ENCODE data around the gene NR2C2. TPM values are rescaled to one million over a fixed set of nuclear protein-coding genes. Genes with fewer than 3 reads are reported as not detected.

Gene NR2C2
- total and polyA plus RNA-seq, 11 donors, result 6.2 to 38.5 (median 28.3) TPM

DNA sequence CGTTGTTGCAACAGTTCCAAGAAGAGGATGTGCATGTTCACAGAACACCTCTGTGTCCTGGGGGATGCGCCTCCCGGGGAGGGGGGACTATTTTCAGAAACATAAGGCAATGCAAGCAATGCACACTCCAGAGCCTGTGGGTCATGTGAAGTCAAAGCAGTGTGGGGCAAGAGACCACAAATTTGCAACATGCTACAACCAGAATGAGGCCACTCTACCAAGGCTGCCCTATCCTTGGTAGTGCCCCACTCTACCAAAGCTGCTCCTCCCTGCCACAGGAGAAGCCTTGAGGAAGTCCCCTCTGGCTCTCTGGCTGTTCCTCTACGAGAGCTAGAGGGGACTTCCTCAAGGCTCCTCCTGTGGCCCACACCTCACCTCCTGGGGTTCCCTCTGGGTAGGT lies 8.4 kb upstream of the NR2C2 start:
- WGBS, 4 donors, result 74 to 84% (median 82%) methylated on average over 3 to 4 of the region's 4 CpGs
- Histone ChIP-seq H3K4me1 (peaks cover 0 to 16% (median 0%) of the 10 kb centered on the region in 12 donors), H3K27me3 (no peaks in the 10 kb centered on the region), H3K9me3 (no peaks in the 10 kb centered on the region), H3K36me3 (peaks cover 0 to 46% (median 24%) of the 10 kb centered on the region in 9 donors), H3K27ac (no peak overlapping the region), H3K4me3 (no peak overlapping the region)
- TF ChIP-seq, protein P1, sequence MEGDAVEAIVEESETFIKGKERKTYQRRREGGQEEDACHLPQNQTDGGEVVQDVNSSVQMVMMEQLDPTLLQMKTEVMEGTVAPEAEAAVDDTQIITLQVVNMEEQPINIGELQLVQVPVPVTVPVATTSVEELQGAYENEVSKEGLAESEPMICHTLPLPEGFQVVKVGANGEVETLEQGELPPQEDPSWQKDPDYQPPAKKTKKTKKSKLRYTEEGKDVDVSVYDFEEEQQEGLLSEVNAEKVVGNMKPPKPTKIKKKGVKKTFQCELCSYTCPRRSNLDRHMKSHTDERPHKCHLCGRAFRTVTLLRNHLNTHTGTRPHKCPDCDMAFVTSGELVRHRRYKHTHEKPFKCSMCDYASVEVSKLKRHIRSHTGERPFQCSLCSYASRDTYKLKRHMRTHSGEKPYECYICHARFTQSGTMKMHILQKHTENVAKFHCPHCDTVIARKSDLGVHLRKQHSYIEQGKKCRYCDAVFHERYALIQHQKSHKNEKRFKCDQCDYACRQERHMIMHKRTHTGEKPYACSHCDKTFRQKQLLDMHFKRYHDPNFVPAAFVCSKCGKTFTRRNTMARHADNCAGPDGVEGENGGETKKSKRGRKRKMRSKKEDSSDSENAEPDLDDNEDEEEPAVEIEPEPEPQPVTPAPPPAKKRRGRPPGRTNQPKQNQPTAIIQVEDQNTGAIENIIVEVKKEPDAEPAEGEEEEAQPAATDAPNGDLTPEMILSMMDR (IDR thresholded peaks at IDR 0.05), result no peak
- no peak for TF ChIP-seq POLR2A (IDR thresholded peaks at IDR 0.05)
- intact Hi-C loops (cut with DNase I), result loop anchor here in 1 of 10 donors (10.0 kb wide), 1 partner anchor 116 kb away; no protein-coding TSS in a partner anchor
- ATAC-seq (peak in 1 of 4 donors; percentile 16), DNase-seq (no peak)

DNA sequence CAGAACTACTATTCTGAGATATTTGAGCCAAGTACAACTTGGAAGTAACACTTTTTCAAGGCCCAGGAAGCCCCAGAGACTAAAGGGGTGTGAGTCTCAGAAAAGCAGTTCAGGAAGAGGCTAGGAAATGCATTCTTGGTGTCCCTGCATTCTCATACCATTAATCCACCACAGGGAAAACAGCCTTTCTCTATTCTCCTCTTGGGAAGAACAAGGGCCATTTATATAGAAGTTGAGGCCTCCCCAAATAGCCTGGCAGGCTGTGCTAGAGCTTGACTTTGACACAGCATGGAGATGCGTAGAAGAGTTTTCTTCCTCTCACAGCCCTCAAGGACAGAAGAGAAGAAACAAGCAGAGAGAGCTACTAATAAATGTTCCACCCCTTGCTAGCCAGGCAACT lies 5.5 kb upstream of the NR2C2 start:
- H3K4me1 ChIP-seq, result peaks cover 0 to 32% (median 14%) of the 10 kb centered on the region in 12 donors
- intact Hi-C loops (cut with DNase I), result loop anchor here in 3 of 10 donors (10.0 kb wide), 2 partner anchors 103 to 153 kb away; partner anchors contain the start of gene RBSN (in 1 of the 3)
- 90 to 94% (median 91%) methylated on average over 1 of the region's 1 CpG for WGBS, 4 donors

DNA sequence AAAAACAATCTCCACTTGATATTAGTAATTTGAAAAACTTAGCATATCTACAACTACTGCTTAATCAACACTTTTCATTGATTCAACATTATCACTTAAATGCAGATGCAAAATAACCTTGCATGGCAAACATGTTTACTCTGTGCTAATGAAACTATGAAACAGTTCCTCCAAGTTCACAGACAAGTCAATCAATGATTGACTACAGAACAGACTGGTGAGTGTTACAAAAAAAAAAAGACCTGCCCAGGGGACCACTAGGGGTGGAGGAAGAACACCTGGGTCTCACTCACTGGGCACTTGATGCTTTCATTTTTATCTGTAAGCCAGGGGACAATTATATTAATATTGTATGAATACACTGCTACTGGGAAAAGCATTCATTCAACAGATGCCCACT lies 4.3 kb upstream of the NR2C2 start:
- DNase-seq (no peak), ATAC-seq (no peak)
- no peaks in the 10 kb centered on the region for H3K9me3 ChIP-seq
- no peak overlapping the region for H3K4me3 ChIP-seq
- H3K27ac ChIP-seq, result no peak overlapping the region
- peaks cover 0 to 33% (median 14%) of the 10 kb centered on the region in 12 donors for H3K4me1 ChIP-seq
- H3K36me3 ChIP-seq, result peaks cover 0 to 40% (median 37%) of the 10 kb centered on the region in 9 donors
- no peak for TF ChIP-seq POLR2A (IDR thresholded peaks at IDR 0.05)
- TF ChIP-seq, protein P1 (IDR thresholded peaks at IDR 0.05), result no peak
- intact Hi-C loops (cut with DNase I), result loop anchor here in 3 of 10 donors (10.0 kb wide), 2 partner anchors 102 to 152 kb away; partner anchors contain the start of gene RBSN (in 1 of the 3)
- H3K27me3 ChIP-seq, result no peaks in the 10 kb centered on the region

More for the DNA sequence above, 5.5 kb upstream of the NR2C2 start:
- H3K36me3 ChIP-seq, result peaks cover 0 to 40% (median 37%) of the 10 kb centered on the region in 9 donors
- H3K27me3 ChIP-seq, result no peaks in the 10 kb centered on the region
- H3K27ac ChIP-seq, result peak overlapping the region in 1 of 12 donors; percentile 8
- H3K9me3 ChIP-seq, result no peaks in the 10 kb centered on the region
- no peak for TF ChIP-seq POLR2A (IDR thresholded peaks at IDR 0.05)
- TF ChIP-seq, protein P1 (IDR thresholded peaks at IDR 0.05), result no peak
- ATAC-seq (no peak), DNase-seq (no peak)
- no peak overlapping the region for H3K4me3 ChIP-seq

DNA sequence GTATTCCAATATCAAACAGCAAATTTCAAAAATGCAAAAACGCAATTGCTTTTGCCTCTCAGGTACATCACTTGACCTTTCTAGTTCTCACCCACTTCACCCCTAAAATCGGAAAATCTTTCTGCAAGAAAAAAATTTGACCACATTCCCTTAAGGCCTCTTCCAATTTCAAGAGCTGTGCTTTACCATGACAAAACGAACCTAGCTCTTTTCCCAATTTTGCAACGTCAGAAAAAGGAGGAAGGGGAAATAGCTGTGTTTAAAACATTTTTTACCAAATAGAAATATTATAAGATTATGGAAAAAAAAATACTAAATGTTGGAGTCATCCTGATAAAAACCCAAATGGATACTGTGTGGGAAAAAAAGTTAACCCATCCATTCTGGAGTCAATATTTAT lies 1.1 kb upstream of the NR2C2 start:
- no peak for DNase-seq
- peak overlapping the region in 11 of 12 donors; percentile 70 to 95 (median 90) for H3K4me3 ChIP-seq
- TF ChIP-seq POLR2A (IDR thresholded peaks at IDR 0.05), result no peak
- TF ChIP-seq, protein P1 (IDR thresholded peaks at IDR 0.05), result no peak
- no peaks in the 10 kb centered on the region for H3K27me3 ChIP-seq
- no peaks in the 10 kb centered on the region for H3K9me3 ChIP-seq
- H3K4me1 ChIP-seq, result peaks cover 6 to 55% (median 33%) of the 10 kb centered on the region in 12 donors
- peaks cover 0 to 59% (median 37%) of the 10 kb centered on the region in 9 donors for H3K36me3 ChIP-seq
- 23 to 28% (median 26%) methylated on average over 4 of the region's 4 CpGs for WGBS, 4 donors
- H3K27ac ChIP-seq, result peak overlapping the region in 9 of 12 donors; percentile 98 to 100 (median 99)
- ATAC-seq, result no peak
- intact Hi-C loops (cut with DNase I), result loop anchor here in 5 of 10 donors (5.0 to 10.0 kb wide), 4 partner anchors 46 to 149 kb away; partner anchors contain the start of gene RBSN (in 1 of the 5)
